ENCODE data around the gene DUSP16.
A peak's percentile ranks its signal among the peaks of the same experiment; 100 is the strongest.
"Not testable (repeated sequence)": the region's sequence is repeated elsewhere in the genome, so short reads cannot be mapped to it uniquely, and the experiment has no call there.

The DUSP16 gene

GRCh38 chr12:12562585-12563261 is at the start of gene DUSP16:
DUSP16 (minus strand) TSS chr12:12562863; CDS start chr12:12521098, 41,765 bp downstream.
- no peak for DNase-seq

GRCh38 chr12:12612358-12612757 is 49.7 kb upstream of the DUSP16 start:
- no peak for DNase-seq

GRCh38 chr12:12611512-12612306 is 49.0 kb upstream of the DUSP16 start, which contains the start of gene CREBL2:
CREBL2 (plus strand) TSS chr12:12611876; CDS start chr12:12612173, 297 bp downstream.
- DNase-seq, result peak; percentile 10

GRCh38 chr12:12610711-12611110 is 48.0 kb upstream of the DUSP16 start:
- no peak for DNase-seq

- no peak for DNase-seq
Observed at GRCh38 chr12:12609692-12610091, 47.0 kb upstream of the DUSP16 start.

GRCh38 chr12:12608557-12608957 is 45.9 kb upstream of the DUSP16 start:
- DNase-seq, result no peak

- no peak for DNase-seq
Observed at GRCh38 chr12:12606781-12607589, 44.3 kb upstream of the DUSP16 start.

- DNase-seq, result no peak
Observed at GRCh38 chr12:12604740-12605139, 42.1 kb upstream of the DUSP16 start.

GRCh38 chr12:12600659-12601058 is 38.0 kb upstream of the DUSP16 start:
- no peak for DNase-seq

GRCh38 chr12:12599750-12600643 is 37.3 kb upstream of the DUSP16 start:
- no peak for DNase-seq

- DNase-seq, result no peak
Observed at GRCh38 chr12:12598864-12599263, 36.2 kb upstream of the DUSP16 start.

GRCh38 chr12:12596598-12596997 is 33.9 kb upstream of the DUSP16 start:
- DNase-seq, result not testable (repeated sequence)

GRCh38 chr12:12595929-12596328 is 33.3 kb upstream of the DUSP16 start:
- DNase-seq, result not testable (repeated sequence)

GRCh38 chr12:12592930-12593329 is 30.3 kb upstream of the DUSP16 start:
- no peak for DNase-seq

- no peak for DNase-seq
Observed at GRCh38 chr12:12590961-12591360, 28.3 kb upstream of the DUSP16 start.

GRCh38 chr12:12588436-12588835 is 25.8 kb upstream of the DUSP16 start:
- DNase-seq, result not testable (repeated sequence)

GRCh38 chr12:12587878-12588277 is 25.2 kb upstream of the DUSP16 start:
- DNase-seq, result no peak

GRCh38 chr12:12586879-12587675 is 24.4 kb upstream of the DUSP16 start:
- DNase-seq, result no peak

- DNase-seq, result no peak
Observed at GRCh38 chr12:12585115-12585863, 22.6 kb upstream of the DUSP16 start.

- no peak for DNase-seq
Observed at GRCh38 chr12:12583510-12584178, 21.0 kb upstream of the DUSP16 start.
